Uterine smooth muscle cell (primary cell): ENCODE data around the gene CNOT6. TPM values are rescaled to one million over a fixed set of nuclear protein-coding genes. Genes with fewer than 3 reads are reported as not detected.

Source experiments
- total RNA-seq: library from RNA; depleted of rRNA; stranded (reverse); fragments of >200 nt; gene quantifications from 2 replicates; pipeline ENCODE4 v1.2.3, GENCODE V29; 2014

The CNOT6 gene
- total RNA-seq = 11.7 and 14.8 TPM in 2 replicates

GRCh38 chr5:180494060-180494509 is at the start of gene CNOT6:
Gene CNOT6, plus strand, starts transcription at chr5:180494379. Its CDS starts 34,898 bp downstream, at chr5:180529277.

DNA sequence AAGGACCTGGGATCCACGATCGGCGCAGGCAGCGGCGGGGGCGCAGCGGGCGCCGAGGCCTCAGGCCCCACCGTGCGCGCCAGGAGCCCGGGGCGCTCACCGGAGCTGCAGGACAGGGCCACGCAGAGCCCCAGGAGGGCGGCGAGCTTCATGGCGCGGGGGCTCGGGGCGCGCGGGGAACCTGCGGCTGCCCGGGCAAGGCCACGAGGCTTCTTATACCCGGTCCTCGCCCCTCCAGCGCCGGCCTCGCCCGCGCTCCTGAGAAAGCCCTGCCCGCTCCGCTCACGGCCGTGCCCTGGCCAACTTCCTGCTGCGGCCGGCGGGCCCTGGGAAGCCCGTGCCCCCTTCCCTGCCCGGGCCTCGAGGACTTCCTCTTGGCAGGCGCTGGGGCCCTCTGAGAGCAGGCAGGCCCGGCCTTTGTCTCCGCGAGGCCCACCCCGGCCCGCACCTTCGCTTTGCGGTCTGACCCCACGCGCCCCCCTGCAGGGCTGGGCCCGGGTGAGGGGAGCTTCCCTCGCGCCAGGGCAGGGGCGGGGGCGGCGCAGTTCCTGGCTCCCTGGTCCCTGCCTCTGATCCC is 97.2 kb downstream of the CNOT6 start, which contains the start of gene SCGB3A1:
Gene SCGB3A1, minus strand, starts transcription at position 189 of the 577 bp plus-strand sequence. Its CDS starts 37 bp downstream, at position 152.

Other genes starting within 250 kb of the CNOT6 start
- gene MAPK9, start 202.3 kb upstream of the CNOT6 start, total RNA-seq = 26.9 and 35.4 TPM in 2 replicates
- gene GFPT2, start 141.0 kb upstream of the CNOT6 start, total RNA-seq = 24.2 and 27.7 TPM in 2 replicates
- gene SCGB3A1, start 97.1 kb downstream of the CNOT6 start, total RNA-seq = not detected in 2 replicates
- 0.11 and 0.25 TPM in 2 replicates for gene FLT4, start 155.2 kb downstream of the CNOT6 start, total RNA-seq
- not detected in 2 replicates for gene OR2Y1, start 245.7 kb downstream of the CNOT6 start, total RNA-seq